IgD-negative memory B cell (primary cell): ENCODE results near the gene LSM8. TPM values are rescaled to one million over a fixed set of nuclear protein-coding genes. Genes with fewer than 3 reads are reported as not detected.
"Not testable (repeated sequence)": the region's sequence is repeated elsewhere in the genome, so short reads cannot be mapped to it uniquely, and the experiment has no call there.

Source experiments
- H3K27ac Mint-ChIP-seq, 3 donors: one replicate each; pipeline ENCODE4 v1.8.0; 2020 to 2022; ENCODE audit warnings: mild to moderate bottlenecking in 3 of 3, mixed read lengths in 3 of 3, moderate library complexity in 1 of 3
- H3K27me3 Mint-ChIP-seq: one replicate; pipeline ENCODE4 v1.8.0; 2021; ENCODE audit warnings: mixed read lengths
- H3K36me3 Mint-ChIP-seq: one replicate; pipeline ENCODE4 v1.8.0; 2020; ENCODE audit warnings: mild to moderate bottlenecking, mixed read lengths
- H3K4me1 Mint-ChIP-seq, 3 donors: one replicate each; pipeline ENCODE4 v1.8.0; 2020 to 2022; ENCODE audit warnings: mixed read lengths in 3 of 3, mild to moderate bottlenecking in 1 of 3
- H3K4me3 Mint-ChIP-seq, 4 donors: one replicate each; pipeline ENCODE4 v1.8.0; 2020 to 2022; ENCODE audit warnings: mild to moderate bottlenecking in 4 of 4, mixed read lengths in 4 of 4, moderate library complexity in 3 of 4
- H3K9me3 Mint-ChIP-seq, 3 donors: one replicate each; pipeline ENCODE4 v1.8.0; 2020 to 2021; ENCODE audit warnings: mixed read lengths in 3 of 3, mild to moderate bottlenecking in 1 of 3
- polyA plus RNA-seq: library from polyadenylated mRNA; unstranded; fragments of 300-500 nt; fragmentation: Illumina TruSeq; gene quantifications from one replicate; pipeline ENCODE4 v1.2.3, GENCODE V29; 2021

LSM8 gene
- polyA plus RNA-seq: 49.0 TPM

DNA sequence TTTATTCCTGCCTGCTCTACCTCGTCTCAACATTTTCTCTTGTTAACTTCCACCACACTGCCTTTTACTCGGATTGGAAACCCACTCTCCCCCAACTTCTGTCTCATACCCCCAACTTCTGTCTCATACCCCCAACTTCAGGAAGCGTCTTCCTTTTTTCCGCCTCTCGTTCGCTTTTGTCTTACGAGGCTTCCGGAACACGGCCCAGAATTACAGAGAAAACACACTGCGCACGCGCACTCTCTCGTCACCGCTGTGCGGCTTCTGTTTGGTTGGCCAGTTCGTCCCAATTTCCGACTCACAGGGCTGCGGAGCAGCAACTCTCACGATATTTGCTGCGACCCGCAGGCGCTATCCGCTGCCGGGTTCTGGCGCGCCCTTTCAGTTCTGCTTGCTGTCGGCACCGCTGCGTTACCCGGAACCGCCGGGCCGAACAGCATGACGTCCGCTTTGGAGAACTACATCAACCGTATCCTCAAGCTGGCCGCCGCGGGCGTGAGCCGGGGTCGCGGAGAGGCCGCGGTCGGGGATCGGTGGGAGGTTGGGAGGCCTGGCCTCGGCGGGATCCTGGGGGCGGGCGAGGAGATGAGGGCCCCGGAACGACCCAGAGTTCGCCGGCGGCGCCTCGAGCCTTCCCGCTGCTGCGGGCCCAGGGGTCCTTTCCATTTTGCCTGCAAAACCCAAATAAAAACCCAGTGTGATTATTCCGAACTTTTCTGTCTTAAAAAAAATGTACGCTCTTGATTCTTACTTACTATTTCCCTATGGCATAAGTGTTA is at the start of gene LSM8:
LSM8 (plus strand) TSS at position 379 of the 779 bp plus-strand sequence; CDS start at position 439, 60 bp downstream.
- Mint-ChIP-seq H3K4me1 (peaks cover 28 to 34% (median 30%) of the 10 kb centered on the region in 3 donors), H3K9me3 (peaks cover 0 to 4% (median 0%) of the 10 kb centered on the region in 3 donors), H3K27me3 (no peaks in the 10 kb centered on the region), H3K4me3 (peak within 1 kb of the TSS; percentile 94 to 99 (median 96)), H3K36me3 (peaks cover 3% of the 10 kb centered on the region), H3K27ac (peak within 1 kb of the TSS; percentile 85 to 99 (median 98))

DNA sequence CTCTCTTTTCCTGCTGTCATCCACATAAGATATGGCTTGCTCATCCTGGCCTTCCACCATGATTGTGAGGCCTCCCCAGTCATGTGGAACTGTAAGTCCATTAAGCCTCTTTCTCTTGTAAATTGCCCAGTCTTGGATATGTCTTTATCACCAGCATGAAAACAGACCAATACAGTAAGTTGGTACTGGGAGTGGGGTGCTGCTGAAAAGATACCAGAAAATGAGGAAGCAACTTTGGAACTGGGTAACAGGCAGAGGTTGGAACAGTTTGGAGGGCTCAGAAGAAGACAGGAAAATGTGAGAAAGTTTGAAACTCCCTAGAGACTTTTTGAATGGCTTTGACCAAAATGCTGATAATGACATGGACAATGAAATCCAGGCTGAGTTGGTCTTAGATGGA is 49.5 kb upstream of the LSM8 start:
- not testable (repeated sequence) for H3K27ac Mint-ChIP-seq, H3K36me3 Mint-ChIP-seq, H3K27me3 Mint-ChIP-seq, H3K4me1 Mint-ChIP-seq, H3K4me3 Mint-ChIP-seq
- peaks cover 0 to 16% (median 0%) of the 10 kb centered on the region in 3 donors for H3K9me3 Mint-ChIP-seq

DNA sequence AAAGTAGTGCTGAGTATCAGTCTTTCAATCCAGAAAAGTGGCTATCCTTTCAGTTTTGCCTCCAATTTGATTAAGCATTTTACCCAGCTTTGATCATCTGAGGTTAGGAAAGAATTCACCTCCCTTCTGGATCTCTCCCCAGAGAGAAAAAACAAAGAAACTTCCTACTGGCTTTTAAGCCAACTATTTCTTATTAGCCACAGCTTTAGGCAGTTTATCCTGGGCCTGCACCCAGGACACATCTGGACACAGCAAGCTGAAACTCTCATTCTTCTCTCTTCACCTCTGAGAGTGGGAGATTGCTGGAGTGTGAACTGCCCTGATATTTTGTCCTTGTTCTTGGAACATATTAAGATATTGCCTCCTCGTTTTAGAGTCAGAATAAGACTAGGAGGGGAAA is 43.5 kb upstream of the LSM8 start:
- Mint-ChIP-seq H3K36me3 (peaks cover 2% of the 10 kb centered on the region), H3K4me3 (no peak overlapping the region), H3K27me3 (peaks cover 3% of the 10 kb centered on the region), H3K9me3 (no peaks in the 10 kb centered on the region), H3K27ac (no peak overlapping the region), H3K4me1 (peaks cover 0 to 5% (median 0%) of the 10 kb centered on the region in 3 donors)

DNA sequence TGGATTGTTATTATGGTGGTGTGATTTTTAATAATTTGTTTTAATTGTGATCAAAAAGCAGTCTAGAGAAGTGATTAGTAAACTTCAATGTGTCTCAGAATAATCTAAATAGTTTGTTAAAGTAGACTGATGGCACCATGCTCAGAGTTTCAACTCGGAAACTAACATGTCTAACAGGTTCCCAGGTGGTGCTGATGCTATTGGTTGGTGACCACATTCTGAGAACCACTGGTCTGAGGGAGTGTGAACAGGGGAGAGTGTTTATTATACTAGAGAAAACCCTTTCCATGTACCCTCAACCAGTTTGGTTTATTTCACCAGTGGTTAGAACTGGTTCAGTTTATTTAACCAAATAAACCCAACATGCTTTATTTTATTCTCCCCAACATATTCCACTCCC is 42.0 kb upstream of the LSM8 start:
- peaks cover 2% of the 10 kb centered on the region for H3K36me3 Mint-ChIP-seq
- peaks cover 0 to 5% (median 0%) of the 10 kb centered on the region in 3 donors for H3K4me1 Mint-ChIP-seq
- H3K4me3 Mint-ChIP-seq: no peak overlapping the region
- peaks cover 3% of the 10 kb centered on the region for H3K27me3 Mint-ChIP-seq
- H3K27ac Mint-ChIP-seq: no peak overlapping the region
- no peaks in the 10 kb centered on the region for H3K9me3 Mint-ChIP-seq

DNA sequence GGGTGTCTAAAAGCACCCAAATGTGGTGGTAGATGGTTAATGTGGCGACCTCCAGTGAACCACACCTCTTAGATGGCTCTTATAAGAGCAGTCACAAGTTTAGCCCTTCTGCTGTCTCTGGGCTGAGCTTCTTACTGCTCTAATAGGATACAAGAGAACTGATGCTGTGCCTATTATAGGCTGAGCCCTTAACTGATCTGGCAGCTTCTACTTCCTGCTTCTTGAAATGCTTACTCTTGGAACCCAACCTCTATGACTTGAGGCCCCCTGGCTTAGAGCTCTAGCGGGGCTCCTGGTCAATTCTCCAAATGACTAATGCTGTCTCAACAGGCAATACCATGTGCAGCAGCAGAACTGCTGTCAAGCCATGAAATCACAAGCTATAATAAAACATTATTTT is 35.0 kb upstream of the LSM8 start:
- H3K36me3 Mint-ChIP-seq: no peaks in the 10 kb centered on the region

DNA sequence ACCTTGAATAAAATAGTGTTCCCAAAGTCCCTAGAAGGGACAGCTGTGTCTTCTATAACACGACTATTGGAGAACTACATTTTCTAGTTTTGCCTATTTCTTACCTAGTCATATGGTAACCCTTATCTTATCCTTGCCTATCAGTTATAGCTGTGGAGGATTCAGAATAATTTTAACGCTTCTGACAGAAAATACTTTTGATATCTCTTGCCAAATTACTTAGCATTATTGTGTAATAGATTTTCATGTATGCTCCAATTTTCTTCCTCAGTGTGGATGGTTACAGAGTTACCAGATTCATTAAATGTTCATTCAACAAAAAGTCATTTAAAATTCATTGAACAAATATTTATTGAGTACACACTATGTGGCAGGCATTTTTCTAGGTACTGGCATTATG is 34.6 kb upstream of the LSM8 start:
- H3K36me3 Mint-ChIP-seq: no peaks in the 10 kb centered on the region
- no peaks in the 10 kb centered on the region for H3K9me3 Mint-ChIP-seq
- no peak overlapping the region for H3K4me3 Mint-ChIP-seq
- H3K27me3 Mint-ChIP-seq: peaks cover 2% of the 10 kb centered on the region
- H3K27ac Mint-ChIP-seq: no peak overlapping the region
- H3K4me1 Mint-ChIP-seq: no peaks in the 10 kb centered on the region

More for the DNA sequence above, 35.0 kb upstream of the LSM8 start:
- no peak overlapping the region for H3K4me3 Mint-ChIP-seq
- H3K4me1 Mint-ChIP-seq: no peaks in the 10 kb centered on the region
- peaks cover 2% of the 10 kb centered on the region for H3K27me3 Mint-ChIP-seq
- no peak overlapping the region for H3K27ac Mint-ChIP-seq
- no peaks in the 10 kb centered on the region for H3K9me3 Mint-ChIP-seq

DNA sequence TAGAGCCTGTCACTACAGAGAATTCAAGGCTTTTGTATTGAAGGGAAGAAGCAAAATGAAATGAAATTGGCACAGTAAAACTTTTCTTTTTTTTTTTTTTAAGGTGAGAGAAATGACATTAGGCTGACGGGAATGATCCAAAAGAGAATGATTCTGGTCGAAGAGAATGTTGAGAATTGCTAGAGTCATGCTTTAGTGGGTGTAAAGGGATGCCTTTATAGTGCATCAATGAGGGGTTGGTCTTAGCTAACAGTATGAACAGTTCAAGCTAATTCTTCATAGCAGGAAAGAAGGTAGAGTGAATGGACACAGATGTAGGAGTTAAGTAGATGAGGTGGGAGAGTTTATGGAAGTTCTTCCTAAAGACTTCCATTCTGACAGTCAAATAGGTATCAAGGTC is 32.3 kb upstream of the LSM8 start:
- Mint-ChIP-seq H3K27ac (no peak overlapping the region), H3K27me3 (peaks cover 2% of the 10 kb centered on the region), H3K4me3 (no peak overlapping the region), H3K9me3 (no peaks in the 10 kb centered on the region), H3K36me3 (no peaks in the 10 kb centered on the region), H3K4me1 (no peaks in the 10 kb centered on the region)

DNA sequence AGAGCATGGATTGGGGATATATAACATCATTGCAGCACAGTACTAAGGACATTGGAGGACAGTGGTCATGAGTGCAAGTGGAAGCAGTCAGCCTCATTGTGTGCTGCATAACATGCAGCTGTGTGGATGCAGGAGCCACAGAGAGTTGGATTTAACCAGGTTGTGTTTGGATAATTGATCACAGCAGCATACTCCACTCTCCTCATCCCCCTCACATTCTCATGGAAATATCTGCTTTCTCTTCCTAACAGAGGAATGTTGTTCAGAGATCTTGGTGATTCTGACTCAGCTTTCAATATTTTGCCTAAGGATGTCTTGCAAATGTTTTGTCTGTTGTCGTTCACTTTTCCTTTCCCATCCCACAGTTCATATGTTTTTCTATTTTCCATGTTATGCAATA is 31.8 kb upstream of the LSM8 start:
- Mint-ChIP-seq H3K36me3 (no peaks in the 10 kb centered on the region), H3K4me3 (no peak overlapping the region), H3K4me1 (no peaks in the 10 kb centered on the region), H3K27ac (no peak overlapping the region), H3K9me3 (no peaks in the 10 kb centered on the region), H3K27me3 (peaks cover 2% of the 10 kb centered on the region)

DNA sequence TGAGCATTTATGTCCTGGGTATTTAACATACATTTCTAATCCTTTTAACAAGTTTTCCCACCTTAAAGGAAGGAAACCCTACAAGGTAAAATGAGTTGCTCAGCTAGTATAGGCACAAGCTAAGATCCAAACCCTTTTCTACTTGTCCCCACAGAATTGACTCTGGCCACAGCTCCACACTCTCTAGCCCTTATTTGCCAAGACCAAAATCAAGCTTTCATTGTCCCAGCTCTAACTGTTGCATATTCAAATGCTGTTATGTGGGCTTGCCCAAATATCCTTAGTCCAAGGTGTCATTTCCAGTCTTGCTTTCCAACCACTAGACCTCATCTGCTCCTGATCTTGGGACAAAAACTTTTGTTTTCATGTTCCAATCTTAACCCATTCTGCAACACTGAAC is 31.3 kb upstream of the LSM8 start:
- H3K36me3 Mint-ChIP-seq: no peaks in the 10 kb centered on the region
- no peaks in the 10 kb centered on the region for H3K4me1 Mint-ChIP-seq
- H3K27me3 Mint-ChIP-seq: peaks cover 2% of the 10 kb centered on the region
- no peak overlapping the region for H3K27ac Mint-ChIP-seq
- no peak overlapping the region for H3K4me3 Mint-ChIP-seq
- no peaks in the 10 kb centered on the region for H3K9me3 Mint-ChIP-seq

DNA sequence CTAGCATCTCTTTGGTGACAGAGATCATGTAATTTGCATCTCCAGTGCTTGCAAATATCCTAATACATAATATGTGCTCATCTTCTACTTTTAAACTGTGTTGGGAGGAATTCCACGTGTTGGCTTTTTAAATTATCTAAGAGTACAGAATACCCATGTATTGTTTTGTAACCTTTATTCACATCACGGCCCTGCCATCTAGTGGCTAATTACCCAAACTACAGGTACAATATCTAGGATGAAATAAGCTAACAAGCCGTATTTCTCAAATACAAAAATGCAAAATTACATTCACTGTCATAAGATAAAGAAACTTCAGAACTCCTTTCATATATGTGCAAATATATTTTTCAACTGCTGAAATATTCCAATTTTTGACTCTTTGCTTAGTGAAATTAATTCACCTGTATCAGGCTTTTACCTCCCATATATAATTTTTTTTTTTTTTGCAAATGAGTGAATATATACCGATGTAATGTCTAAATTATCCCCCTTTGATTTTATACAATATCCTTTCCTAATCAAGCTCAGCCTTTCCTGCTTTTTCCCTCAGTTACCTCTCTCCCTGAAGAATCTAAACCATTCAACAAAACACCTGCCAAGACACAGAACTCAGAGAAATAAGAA is 30.3 kb upstream of the LSM8 start:
- Mint-ChIP-seq H3K27ac (no peak overlapping the region), H3K36me3 (no peaks in the 10 kb centered on the region), H3K9me3 (peaks cover 0 to 6% (median 0%) of the 10 kb centered on the region in 3 donors), H3K4me1 (no peaks in the 10 kb centered on the region), H3K4me3 (no peak overlapping the region), H3K27me3 (peaks cover 2% of the 10 kb centered on the region)

DNA sequence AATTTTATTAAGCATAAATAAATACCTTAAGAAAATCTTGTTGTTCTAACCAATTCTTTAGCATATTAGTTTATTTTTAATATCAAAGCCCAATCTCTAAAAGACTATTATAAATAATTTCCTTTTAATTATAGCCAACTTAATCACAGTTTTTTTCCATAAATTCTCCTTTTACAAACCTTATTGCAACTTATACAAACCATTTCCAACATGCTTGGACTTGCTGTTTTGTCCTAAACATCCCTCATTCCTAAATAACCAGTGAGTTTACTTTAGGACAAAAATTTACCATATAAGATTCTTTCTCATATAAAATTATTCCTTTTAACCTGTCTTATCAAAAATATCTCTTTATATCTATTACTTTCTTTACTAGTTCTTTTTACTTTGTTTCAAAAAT is 25.2 kb upstream of the LSM8 start:
- Mint-ChIP-seq H3K9me3 (peaks cover 3 to 6% (median 6%) of the 10 kb centered on the region in 3 donors), H3K36me3 (peaks cover 5% of the 10 kb centered on the region), H3K27me3 (peaks cover 2% of the 10 kb centered on the region), H3K27ac (no peak overlapping the region), H3K4me3 (no peak overlapping the region), H3K4me1 (no peaks in the 10 kb centered on the region)

DNA sequence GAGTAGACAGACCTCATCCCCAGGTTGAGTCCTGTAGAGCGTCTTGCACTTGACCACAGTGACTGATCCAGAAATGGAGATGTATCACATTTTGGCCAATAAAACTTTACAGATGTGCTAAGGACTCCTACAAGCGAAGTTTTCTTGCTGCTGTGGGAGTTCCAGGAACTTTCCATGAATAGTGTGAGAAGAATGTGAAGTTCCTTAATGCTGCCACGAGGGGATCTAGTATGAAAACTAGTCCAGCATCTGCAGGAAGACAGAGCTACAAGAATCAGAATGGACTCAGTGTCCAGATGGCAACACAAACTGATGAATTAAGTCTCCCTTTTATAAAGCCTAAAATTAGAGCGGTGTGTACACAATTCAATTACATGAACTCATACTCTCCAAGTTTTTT is 14.8 kb upstream of the LSM8 start:
- H3K9me3 Mint-ChIP-seq: no peaks in the 10 kb centered on the region
- peaks cover 6% of the 10 kb centered on the region for H3K36me3 Mint-ChIP-seq

DNA sequence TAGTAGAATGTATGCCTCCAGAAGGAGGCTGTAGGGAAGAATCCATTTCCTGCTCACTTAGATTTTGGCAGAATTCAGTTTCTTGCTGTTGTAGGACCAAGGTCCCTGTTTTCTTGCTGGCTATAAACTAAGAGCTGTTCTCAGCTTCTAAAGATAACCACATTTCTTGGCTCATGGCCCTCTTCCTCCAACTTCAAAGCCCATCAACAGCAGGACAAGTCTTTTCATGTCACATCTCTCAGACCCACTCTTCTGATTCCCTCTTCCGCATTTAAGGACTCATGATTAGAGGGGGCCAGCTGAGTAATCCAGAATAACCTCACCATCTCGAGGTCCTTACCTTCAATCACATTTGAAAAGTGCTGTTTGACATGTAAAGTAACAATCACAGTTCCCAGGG is 8.2 kb upstream of the LSM8 start:
- H3K4me1 Mint-ChIP-seq: peaks cover 0 to 3% (median 1%) of the 10 kb centered on the region in 3 donors
- no peak overlapping the region for H3K4me3 Mint-ChIP-seq
- H3K27ac Mint-ChIP-seq: no peak overlapping the region
- H3K9me3 Mint-ChIP-seq: peaks cover 0 to 2% (median 0%) of the 10 kb centered on the region in 3 donors
- no peaks in the 10 kb centered on the region for H3K36me3 Mint-ChIP-seq
- H3K27me3 Mint-ChIP-seq: peaks cover 5% of the 10 kb centered on the region

More for the DNA sequence above, 14.8 kb upstream of the LSM8 start:
- Mint-ChIP-seq H3K4me3 (no peak overlapping the region), H3K27me3 (peaks cover 5% of the 10 kb centered on the region), H3K27ac (no peak overlapping the region), H3K4me1 (peaks cover 0 to 2% (median 0%) of the 10 kb centered on the region in 3 donors)

DNA sequence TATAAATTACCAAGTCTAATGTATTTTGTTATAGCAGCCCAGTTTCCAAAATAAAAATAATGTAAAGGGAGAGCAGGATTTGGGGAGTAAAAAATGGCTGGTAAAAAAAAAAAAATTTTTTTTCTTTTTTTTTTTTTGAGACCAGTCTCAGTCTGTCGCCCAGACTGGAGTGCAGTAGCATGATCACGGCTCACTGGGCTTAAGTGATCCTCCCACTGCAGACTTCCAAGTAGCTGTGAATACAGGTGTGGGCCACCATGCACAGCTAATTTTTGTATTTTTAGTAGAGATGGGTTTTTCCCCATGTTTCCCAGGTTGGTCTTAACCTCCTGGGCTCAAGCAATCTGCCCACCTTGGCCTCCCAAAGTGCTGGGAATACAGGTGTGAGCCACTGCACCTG is 4.8 kb upstream of the LSM8 start:
- H3K27ac Mint-ChIP-seq: no peak overlapping the region
- H3K36me3 Mint-ChIP-seq: peaks cover 3% of the 10 kb centered on the region
- H3K4me3 Mint-ChIP-seq: no peak overlapping the region
- no peaks in the 10 kb centered on the region for H3K27me3 Mint-ChIP-seq
- H3K9me3 Mint-ChIP-seq: peaks cover 0 to 4% (median 0%) of the 10 kb centered on the region in 3 donors
- peaks cover 9 to 11% (median 9%) of the 10 kb centered on the region in 3 donors for H3K4me1 Mint-ChIP-seq

DNA sequence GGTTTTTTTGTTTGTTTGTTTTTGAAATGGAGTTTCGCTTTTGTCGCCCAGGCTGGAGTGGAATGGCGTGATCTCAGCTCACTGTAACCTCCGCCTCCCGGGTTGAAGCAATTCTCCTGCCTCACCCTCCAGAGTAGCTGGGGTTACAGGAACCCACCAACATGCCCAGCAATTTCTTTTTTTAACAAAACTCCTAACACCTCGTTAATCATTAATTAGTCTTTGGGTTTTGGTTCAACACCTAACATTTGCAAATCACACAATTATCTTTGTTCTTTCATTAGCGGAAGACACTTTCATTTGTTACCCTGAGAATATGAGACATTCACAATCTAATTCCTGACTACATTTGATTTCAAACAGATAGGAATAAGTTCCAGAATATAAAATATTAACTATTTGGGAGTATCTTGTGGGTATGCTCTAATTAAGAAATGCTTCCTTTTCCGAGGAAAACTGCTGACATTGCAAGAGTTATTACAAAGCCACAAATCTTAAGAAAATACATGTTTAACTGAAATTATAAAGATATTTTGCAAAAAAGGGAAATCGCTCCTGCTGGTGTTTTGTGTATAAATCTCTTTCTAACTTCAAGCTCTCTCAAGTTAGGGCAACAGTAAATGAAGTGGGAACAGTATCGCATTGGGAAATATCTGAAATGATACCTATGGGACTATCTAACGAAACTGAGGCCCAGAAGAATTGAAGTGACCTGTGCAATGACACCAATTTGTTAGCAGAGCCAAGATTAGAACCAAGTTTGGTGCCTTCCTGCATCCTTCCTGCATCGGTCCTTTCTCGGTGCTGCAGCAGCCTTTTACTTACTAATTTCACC is 1.2 kb upstream of the LSM8 start:
- Mint-ChIP-seq H3K4me3 (peak overlapping the region; percentile 94 to 99 (median 96)), H3K27me3 (no peaks in the 10 kb centered on the region), H3K27ac (peak overlapping the region; percentile 85 to 99 (median 98)), H3K4me1 (peaks cover 26 to 34% (median 30%) of the 10 kb centered on the region in 3 donors), H3K36me3 (peaks cover 3% of the 10 kb centered on the region), H3K9me3 (peaks cover 0 to 4% (median 0%) of the 10 kb centered on the region in 3 donors)
